ENCODE data around the gene GALNT18. TPM values are rescaled to one million over a fixed set of nuclear protein-coding genes. Genes with fewer than 3 reads are reported as not detected.
A peak's percentile ranks its signal among the peaks of the same experiment; 100 is the strongest.
"Not testable (repeated sequence)": the region's sequence is repeated elsewhere in the genome, so short reads cannot be mapped to it uniquely, and the experiment has no call there.

The GALNT18 gene
- total and polyA plus RNA-seq, 3 experiments from 2014 or later: 1.3 TPM; not detected in 1

DNA sequence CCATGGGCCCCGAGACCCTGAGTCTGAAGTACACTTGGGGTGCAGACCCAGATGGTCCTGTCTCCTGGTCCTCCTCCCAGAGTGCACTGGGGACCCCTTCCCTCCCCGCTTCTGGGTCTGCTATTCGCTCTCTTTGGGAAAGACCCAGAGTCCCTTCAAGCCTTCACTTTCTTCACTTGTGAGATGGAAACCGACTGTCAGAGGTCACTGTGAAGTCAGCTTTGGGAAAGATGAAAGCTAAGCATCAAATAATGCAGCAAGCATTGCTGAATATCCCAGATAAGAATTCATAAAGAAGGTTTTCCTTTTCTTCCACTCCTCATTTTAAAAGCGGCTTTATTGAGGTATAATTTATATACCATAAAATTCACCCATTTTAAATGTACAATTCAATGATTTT, 163.8 kb downstream of the GALNT18 start:
- H3K4me1 ChIP-seq (ENCODE audit: insufficient read depth, low read length): no peaks in the 10 kb centered on the region
- Mint-ChIP-seq H3K36me3 (no peaks in the 10 kb centered on the region), H3K27me3 (peaks cover 9 to 12% of the 10 kb centered on the region in 2 donors), H3K9me3 (no peaks in the 10 kb centered on the region), H3K4me3 (no peak overlapping the region), H3K27ac (no peak overlapping the region), H3K4me1 (no peaks in the 10 kb centered on the region)
- no peaks in the 10 kb centered on the region for H3K36me3 ChIP-seq (ENCODE audit: insufficient read depth, low read length)
- ChIA-PET POLR2A (no interaction called here), CTCF (no interaction called here)
- no peak for DNase-seq
- no peak overlapping the region for H3K4me3 ChIP-seq (ENCODE audit: low read length)
- H3K27me3 ChIP-seq (ENCODE audit: insufficient read depth, low read length, poor library complexity, severe bottlenecking): no peaks in the 10 kb centered on the region
- no peaks in the 10 kb centered on the region for H3K9me3 ChIP-seq (ENCODE audit: low read length)
- no peak overlapping the region for H3K27ac ChIP-seq (ENCODE audit: low read depth, low read length)

- H3K9me3 ChIP-seq (ENCODE audit: low read length): no peaks in the 10 kb centered on the region
- no peak overlapping the region for H3K4me3 ChIP-seq (ENCODE audit: low read length)
- Mint-ChIP-seq H3K4me3 (no peak overlapping the region), H3K4me1 (no peaks in the 10 kb centered on the region), H3K27me3 (peaks cover 9 to 12% of the 10 kb centered on the region in 2 donors), H3K36me3 (no peaks in the 10 kb centered on the region), H3K9me3 (no peaks in the 10 kb centered on the region), H3K27ac (no peak overlapping the region)
- CTCF ChIA-PET: no interaction called here
- DNase-seq: no peak
- H3K36me3 ChIP-seq (ENCODE audit: insufficient read depth, low read length): no peaks in the 10 kb centered on the region
- no peaks in the 10 kb centered on the region for H3K27me3 ChIP-seq (ENCODE audit: insufficient read depth, low read length, poor library complexity, severe bottlenecking)
- POLR2A ChIA-PET: no interaction called here
- H3K27ac ChIP-seq (ENCODE audit: low read depth, low read length): no peak overlapping the region
- H3K4me1 ChIP-seq (ENCODE audit: insufficient read depth, low read length): no peaks in the 10 kb centered on the region
Observed at GRCh38 chr11:11456866-11457265, 164.9 kb downstream of the GALNT18 start.

DNA sequence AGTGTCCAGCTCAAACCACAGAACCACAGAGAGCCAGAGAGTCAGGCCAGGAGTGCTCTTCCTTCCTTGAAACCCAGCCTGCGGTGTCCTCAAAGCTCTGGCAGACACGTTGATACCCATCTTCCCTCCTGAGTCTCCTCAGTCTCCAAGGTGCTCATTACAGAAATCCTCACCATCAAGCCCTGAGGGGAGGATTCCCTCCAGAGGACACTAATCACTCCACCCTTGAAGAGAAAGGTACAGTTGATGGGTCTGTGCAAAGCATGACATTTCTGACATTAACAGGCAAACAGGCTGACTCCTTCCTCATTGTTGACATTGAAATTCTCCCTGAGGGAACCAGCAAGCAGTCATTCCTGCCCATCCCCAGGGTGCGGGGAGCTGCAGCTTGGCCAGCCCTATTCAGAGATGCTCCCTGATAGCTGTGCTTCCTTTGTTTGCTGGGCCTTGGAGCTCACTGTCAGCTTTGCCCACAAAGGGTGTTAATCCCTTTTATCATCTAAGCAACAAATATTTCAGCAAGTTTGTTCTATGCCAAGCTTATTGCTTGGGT, 167.1 kb downstream of the GALNT18 start:
- Histone ChIP-seq H3K4me3 (ENCODE audit: low read length) (no peak overlapping the region), H3K27ac (ENCODE audit: low read depth, low read length) (no peak overlapping the region), H3K4me1 (ENCODE audit: insufficient read depth, low read length) (no peaks in the 10 kb centered on the region), H3K27me3 (ENCODE audit: insufficient read depth, low read length, poor library complexity, severe bottlenecking) (no peaks in the 10 kb centered on the region), H3K9me3 (ENCODE audit: low read length) (no peaks in the 10 kb centered on the region), H3K36me3 (ENCODE audit: insufficient read depth, low read length) (no peaks in the 10 kb centered on the region)
- no peak overlapping the region for H3K27ac Mint-ChIP-seq
- H3K9me3 Mint-ChIP-seq: no peaks in the 10 kb centered on the region
- no peak overlapping the region for H3K4me3 Mint-ChIP-seq
- H3K36me3 Mint-ChIP-seq: no peaks in the 10 kb centered on the region
- ChIA-PET POLR2A (no interaction called here), CTCF (no interaction called here)
- DNase-seq: no peak
- H3K27me3 Mint-ChIP-seq: peaks cover 5 to 9% of the 10 kb centered on the region in 2 donors
- H3K4me1 Mint-ChIP-seq: no peaks in the 10 kb centered on the region

GRCh38 chr11:11451501-11452005, 170.3 kb downstream of the GALNT18 start:
- CTCF ChIA-PET: no interaction called here

DNA sequence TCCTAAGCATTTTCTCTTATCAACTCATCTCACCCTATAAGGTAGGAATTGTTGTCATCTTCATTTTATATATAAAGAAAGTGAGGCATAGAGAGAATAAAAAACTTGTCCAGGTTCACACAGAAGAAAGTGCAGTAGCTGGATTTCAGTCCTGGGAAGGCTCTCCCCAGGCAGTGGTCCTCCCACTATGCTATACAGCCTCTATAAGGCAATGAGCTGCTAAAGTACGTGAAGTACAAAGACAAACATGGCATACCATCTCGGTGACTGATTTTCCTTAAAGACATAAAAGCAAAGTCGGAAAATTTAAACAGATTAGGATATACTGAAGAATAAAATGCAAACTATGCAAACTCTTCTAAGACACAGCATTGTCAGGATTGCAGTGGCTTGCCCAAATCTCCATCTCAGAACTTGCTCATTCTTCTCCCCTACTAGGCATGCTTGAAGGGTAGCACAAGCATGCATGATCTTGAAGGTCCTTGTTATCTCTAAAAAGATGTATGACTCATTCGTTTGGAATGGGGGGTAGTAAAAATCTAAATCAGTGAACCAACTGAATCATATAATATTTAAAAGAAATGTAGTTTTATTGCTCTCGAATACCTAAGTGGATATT, 171.0 kb downstream of the GALNT18 start:
- H3K36me3 Mint-ChIP-seq: no peaks in the 10 kb centered on the region
- CTCF ChIA-PET: no interaction called here

More at GRCh38 chr11:11451501-11452005, 170.3 kb downstream of the GALNT18 start:
- H3K4me3 ChIP-seq (ENCODE audit: low read length): no peak overlapping the region
- Mint-ChIP-seq H3K4me3 (no peak overlapping the region), H3K27me3 (peaks cover 5% of the 10 kb centered on the region in 2 donors), H3K9me3 (no peaks in the 10 kb centered on the region), H3K4me1 (no peaks in the 10 kb centered on the region), H3K27ac (no peak overlapping the region), H3K36me3 (no peaks in the 10 kb centered on the region)
- no peaks in the 10 kb centered on the region for H3K36me3 ChIP-seq (ENCODE audit: insufficient read depth, low read length)
- H3K4me1 ChIP-seq (ENCODE audit: insufficient read depth, low read length): no peaks in the 10 kb centered on the region
- POLR2A ChIA-PET: no interaction called here
- H3K27me3 ChIP-seq (ENCODE audit: insufficient read depth, low read length, poor library complexity, severe bottlenecking): no peaks in the 10 kb centered on the region
- H3K27ac ChIP-seq (ENCODE audit: low read depth, low read length): no peak overlapping the region
- H3K9me3 ChIP-seq (ENCODE audit: low read length): no peaks in the 10 kb centered on the region
- no peak for DNase-seq

DNA sequence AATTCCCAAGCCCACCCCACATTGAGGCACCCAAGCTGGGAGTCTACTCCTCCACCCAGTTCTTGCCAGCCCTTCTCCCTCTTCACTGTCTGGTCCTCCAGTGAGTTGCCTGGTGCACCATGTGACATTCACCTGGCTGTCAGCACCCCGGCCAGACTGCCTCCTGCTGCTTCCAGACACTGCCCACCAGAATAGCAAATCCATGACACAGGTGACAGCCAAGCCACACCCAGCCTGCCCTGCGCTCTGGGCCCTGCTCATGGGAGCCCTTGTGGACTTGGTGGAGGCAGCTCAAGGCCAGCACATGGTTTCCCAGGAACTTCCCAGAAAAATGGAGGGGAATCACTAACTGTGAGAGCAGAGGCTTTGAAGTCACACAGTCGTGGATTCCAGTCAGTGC, 172.5 kb downstream of the GALNT18 start:
- POLR2A ChIA-PET: no interaction called here

More for the DNA sequence above, 171.0 kb downstream of the GALNT18 start:
- no peaks in the 10 kb centered on the region for H3K9me3 ChIP-seq (ENCODE audit: low read length)
- DNase-seq: no peak
- H3K27ac ChIP-seq (ENCODE audit: low read depth, low read length): no peak overlapping the region
- H3K4me1 Mint-ChIP-seq: no peaks in the 10 kb centered on the region
- no peaks in the 10 kb centered on the region for H3K27me3 ChIP-seq (ENCODE audit: insufficient read depth, low read length, poor library complexity, severe bottlenecking)
- no peaks in the 10 kb centered on the region for H3K36me3 ChIP-seq (ENCODE audit: insufficient read depth, low read length)
- H3K27me3 Mint-ChIP-seq: peaks cover 5 to 8% of the 10 kb centered on the region in 2 donors
- POLR2A ChIA-PET: no interaction called here
- H3K4me3 Mint-ChIP-seq: no peak overlapping the region
- no peaks in the 10 kb centered on the region for H3K9me3 Mint-ChIP-seq
- H3K4me3 ChIP-seq (ENCODE audit: low read length): no peak overlapping the region
- no peak overlapping the region for H3K27ac Mint-ChIP-seq
- no peaks in the 10 kb centered on the region for H3K4me1 ChIP-seq (ENCODE audit: insufficient read depth, low read length)

DNA sequence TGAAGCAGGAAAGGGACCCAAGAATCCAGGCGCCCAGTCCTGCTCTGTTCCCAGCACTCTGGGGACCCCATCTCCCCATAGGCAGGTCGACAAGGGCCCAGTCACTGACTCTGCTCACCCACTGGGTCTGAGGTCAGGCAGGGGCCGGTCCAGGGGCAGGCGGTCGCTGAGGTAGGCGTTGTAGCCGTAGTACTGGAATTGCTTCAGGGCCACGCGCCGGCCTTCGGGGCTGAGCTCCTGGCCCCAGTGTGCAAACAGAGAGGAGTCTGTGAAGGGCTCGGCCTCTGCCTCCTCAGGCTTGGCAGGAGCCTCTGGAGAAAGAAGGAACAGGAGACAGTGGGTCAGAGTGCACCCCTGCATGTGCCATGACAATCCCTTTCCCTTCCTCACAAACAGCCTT, 173.2 kb downstream of the GALNT18 start:
- H3K36me3 Mint-ChIP-seq: no peaks in the 10 kb centered on the region
- POLR2A ChIA-PET: no interaction called here
- CTCF ChIA-PET: no interaction called here

More for the DNA sequence above, 172.5 kb downstream of the GALNT18 start:
- Histone ChIP-seq H3K27ac (ENCODE audit: low read depth, low read length) (no peak overlapping the region), H3K4me1 (ENCODE audit: insufficient read depth, low read length) (no peaks in the 10 kb centered on the region), H3K4me3 (ENCODE audit: low read length) (no peak overlapping the region), H3K36me3 (ENCODE audit: insufficient read depth, low read length) (no peaks in the 10 kb centered on the region), H3K9me3 (ENCODE audit: low read length) (no peaks in the 10 kb centered on the region), H3K27me3 (ENCODE audit: insufficient read depth, low read length, poor library complexity, severe bottlenecking) (no peaks in the 10 kb centered on the region)
- Mint-ChIP-seq H3K4me3 (no peak overlapping the region), H3K27ac (no peak overlapping the region), H3K36me3 (no peaks in the 10 kb centered on the region), H3K27me3 (peaks cover 5 to 8% of the 10 kb centered on the region in 2 donors), H3K4me1 (no peaks in the 10 kb centered on the region), H3K9me3 (no peaks in the 10 kb centered on the region)
- CTCF ChIA-PET: no interaction called here
- DNase-seq: no peak

GRCh38 chr11:11447601-11448000, 174.2 kb downstream of the GALNT18 start:
- CTCF ChIA-PET; H3K4me3 Mint-ChIP-seq; H3K36me3 ChIP-seq (ENCODE audit: insufficient read depth, low read length): not testable (repeated sequence)

More for the DNA sequence above, 173.2 kb downstream of the GALNT18 start:
- H3K27ac Mint-ChIP-seq: peak overlapping the region in 1 of 8 donors; percentile 52
- no peak for DNase-seq
- H3K4me1 Mint-ChIP-seq: no peaks in the 10 kb centered on the region
- H3K4me3 Mint-ChIP-seq: no peak overlapping the region
- Histone ChIP-seq H3K27ac (ENCODE audit: low read depth, low read length) (no peak overlapping the region), H3K4me1 (ENCODE audit: insufficient read depth, low read length) (no peaks in the 10 kb centered on the region), H3K36me3 (ENCODE audit: insufficient read depth, low read length) (no peaks in the 10 kb centered on the region), H3K4me3 (ENCODE audit: low read length) (no peak overlapping the region), H3K9me3 (ENCODE audit: low read length) (no peaks in the 10 kb centered on the region), H3K27me3 (ENCODE audit: insufficient read depth, low read length, poor library complexity, severe bottlenecking) (no peaks in the 10 kb centered on the region)
- H3K9me3 Mint-ChIP-seq: no peaks in the 10 kb centered on the region
- peaks cover 2 to 8% of the 10 kb centered on the region in 2 donors for H3K27me3 Mint-ChIP-seq

More at GRCh38 chr11:11447601-11448000, 174.2 kb downstream of the GALNT18 start:
- H3K9me3 ChIP-seq (ENCODE audit: low read length); H3K4me1 Mint-ChIP-seq; H3K27ac Mint-ChIP-seq; H3K4me1 ChIP-seq (ENCODE audit: insufficient read depth, low read length); H3K27me3 ChIP-seq (ENCODE audit: insufficient read depth, low read length, poor library complexity, severe bottlenecking); H3K4me3 ChIP-seq (ENCODE audit: low read length); H3K27me3 Mint-ChIP-seq; H3K9me3 Mint-ChIP-seq; POLR2A ChIA-PET; H3K27ac ChIP-seq (ENCODE audit: low read depth, low read length); H3K36me3 Mint-ChIP-seq; DNase-seq: not testable (repeated sequence)
